Activated T-cell treated with anti-CD3 and anti-CD28 coated beads for 24 hours (primary cell): ENCODE data around the gene ABHD16B.
"Not testable (repeated sequence)": the region's sequence is repeated elsewhere in the genome, so short reads cannot be mapped to it uniquely, and the experiment has no call there.

Experiments used
- DNase-seq: peaks from one replicate; pipeline ENCODE4 v3.0.0-alpha.2; 2020; ENCODE audit warnings: low read depth

ABHD16B gene

DNA sequence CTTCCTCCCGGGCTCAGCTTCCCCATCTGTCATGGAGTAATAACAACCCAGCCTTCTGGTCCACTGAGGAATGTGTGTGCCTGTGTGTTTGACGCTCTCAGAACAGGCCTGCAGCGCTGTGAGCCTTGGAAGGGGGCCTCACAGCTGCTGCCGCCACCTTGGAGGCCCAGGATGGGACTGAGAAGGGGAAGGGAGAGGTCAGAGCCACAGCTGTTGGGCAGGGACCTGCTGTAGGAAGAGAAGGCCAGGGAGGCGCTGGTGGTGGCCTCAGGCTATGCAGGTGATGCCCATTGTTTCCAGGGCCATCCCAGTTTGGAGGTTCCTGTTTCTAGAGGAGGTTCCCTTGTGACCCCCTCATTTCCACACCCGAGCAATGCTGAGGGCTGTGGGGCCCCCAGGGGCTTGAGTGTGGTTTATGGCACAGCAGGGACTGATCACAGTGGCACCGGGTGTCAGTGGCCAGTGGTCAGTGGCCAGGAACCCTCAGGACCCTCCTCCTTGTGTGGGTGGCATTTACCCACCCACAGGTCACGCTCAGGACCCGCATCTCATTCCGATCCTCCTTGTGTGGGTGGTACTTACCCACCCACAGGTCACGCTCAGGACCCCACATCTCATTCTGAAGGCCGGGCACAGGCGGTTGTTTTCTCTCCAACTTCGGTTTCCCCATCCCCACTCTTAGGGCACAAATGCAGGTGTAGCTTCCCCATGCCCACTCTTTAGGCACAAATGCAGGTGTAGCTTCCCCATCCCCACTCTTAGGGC is 17.8 kb downstream of the ABHD16B start:
- no peak for DNase-seq

- not testable (repeated sequence) for DNase-seq
Observed at GRCh38 chr20:63880901-63881300, 19.6 kb downstream of the ABHD16B start.

GRCh38 chr20:63881451-63882226 is 20.3 kb downstream of the ABHD16B start:
- no peak for DNase-seq

DNA sequence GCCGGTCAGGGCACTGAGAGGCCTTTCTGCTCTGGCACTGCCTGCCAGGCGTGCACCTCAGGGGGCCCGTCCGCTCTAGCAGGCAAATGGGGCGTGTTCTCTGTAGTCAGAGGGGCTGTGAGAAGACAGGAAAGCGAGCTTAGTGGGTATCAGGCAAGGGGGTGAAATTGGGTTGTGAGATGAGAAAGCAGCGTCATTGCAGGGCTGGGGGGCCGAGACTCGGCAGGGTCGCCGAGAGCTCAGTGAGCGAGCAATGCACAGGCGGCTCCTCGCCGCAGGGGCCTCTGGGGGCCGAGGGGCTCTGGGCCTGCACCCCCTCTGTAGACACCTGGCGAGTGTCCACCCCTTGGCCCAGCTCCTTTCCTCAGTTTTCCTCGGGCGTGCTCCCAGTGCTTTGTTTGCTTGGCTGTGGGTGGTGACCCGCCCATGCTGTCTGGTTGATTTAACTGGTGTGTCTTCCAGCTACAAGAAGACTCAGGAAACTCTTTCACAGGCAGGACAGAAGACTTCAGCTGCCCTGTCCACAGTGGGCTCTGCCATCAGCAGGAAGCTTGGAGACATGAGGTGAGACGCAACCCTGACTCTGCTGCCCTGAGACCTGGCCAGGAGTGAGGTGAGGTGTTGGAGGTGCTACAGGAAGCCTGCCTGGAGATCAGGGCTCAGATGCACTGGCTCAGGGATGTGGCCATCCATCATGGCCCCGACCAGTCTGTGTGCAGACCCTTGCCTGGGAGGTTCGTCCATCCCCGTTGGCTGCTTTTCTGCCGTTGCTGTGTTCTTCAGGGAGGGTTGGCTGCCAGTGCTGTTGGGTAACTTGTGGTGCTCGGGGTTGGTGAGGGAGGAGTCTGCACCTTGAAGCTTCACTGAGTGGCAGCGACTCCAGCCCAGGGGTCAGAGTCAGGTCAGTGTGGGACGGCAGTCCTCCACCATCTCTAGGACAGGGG is 21.2 kb downstream of the ABHD16B start:
- no peak for DNase-seq

- DNase-seq: no peak
Observed at GRCh38 chr20:63883201-63883593, 21.9 kb downstream of the ABHD16B start.

- DNase-seq: no peak
Observed at GRCh38 chr20:63884506-63885263, 23.4 kb downstream of the ABHD16B start.

- no peak for DNase-seq
Observed at GRCh38 chr20:63885264-63886053, 24.2 kb downstream of the ABHD16B start.

DNA sequence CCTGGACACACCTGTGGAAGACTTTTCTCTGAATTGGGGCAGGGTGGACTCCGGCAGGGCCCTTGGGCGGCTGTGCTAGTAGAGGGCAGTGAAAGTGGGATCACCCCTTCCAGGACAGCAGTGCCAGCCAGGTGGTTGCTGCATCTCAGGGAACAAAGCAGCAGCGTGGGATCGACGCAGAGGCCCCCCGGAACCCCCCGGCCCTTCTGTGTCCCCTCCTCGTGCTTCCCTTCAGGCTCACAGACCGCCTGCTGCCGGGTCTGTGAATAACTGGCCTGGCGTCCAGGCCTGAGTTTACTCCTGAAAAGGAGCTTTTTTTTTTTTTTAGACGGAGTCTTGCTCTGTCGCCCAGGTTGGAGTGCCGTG is 24.7 kb downstream of the ABHD16B start:
- DNase-seq: no peak

DNA sequence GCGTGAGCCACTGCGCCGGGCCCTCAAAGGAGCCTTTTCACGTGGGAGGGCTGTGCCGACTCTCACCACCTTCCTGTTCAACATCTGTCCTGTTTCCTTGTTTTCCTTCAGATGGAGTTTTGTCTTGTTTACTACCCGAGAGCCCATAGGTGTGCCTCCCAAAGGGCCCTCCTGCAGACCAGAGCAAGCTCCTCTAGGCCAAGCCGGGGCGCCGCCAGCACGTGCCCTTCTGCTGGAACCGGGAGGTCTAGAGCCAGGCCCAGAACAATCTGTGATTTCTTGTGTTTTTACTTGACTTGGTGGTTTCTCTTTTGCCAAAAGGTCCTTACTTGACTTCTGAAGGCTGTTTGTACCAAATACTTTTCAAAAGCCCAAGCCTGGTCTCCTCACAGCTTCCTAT is 25.6 kb downstream of the ABHD16B start:
- DNase-seq: no peak

GRCh38 chr20:63889241-63890200 is 28.2 kb downstream of the ABHD16B start:
- no peak for DNase-seq

DNA sequence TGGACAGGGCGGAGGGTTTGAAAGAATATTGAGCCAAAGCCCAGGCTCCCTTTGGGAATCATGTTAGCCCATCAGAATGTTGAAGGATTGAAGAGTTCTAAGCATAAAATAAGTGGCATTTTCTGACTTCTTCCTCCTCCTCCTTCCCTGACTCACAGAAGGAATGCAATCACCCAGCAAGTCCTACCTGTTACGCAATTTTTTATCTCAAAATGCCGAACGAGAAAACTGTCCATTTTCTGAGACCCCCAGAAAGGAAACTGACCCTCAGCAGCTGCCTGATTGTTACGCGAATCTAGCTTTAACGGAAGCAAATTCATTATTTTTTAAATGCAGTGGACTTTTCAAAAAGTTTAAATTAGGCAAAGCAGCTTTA is 28.9 kb downstream of the ABHD16B start:
- no peak for DNase-seq

DNA sequence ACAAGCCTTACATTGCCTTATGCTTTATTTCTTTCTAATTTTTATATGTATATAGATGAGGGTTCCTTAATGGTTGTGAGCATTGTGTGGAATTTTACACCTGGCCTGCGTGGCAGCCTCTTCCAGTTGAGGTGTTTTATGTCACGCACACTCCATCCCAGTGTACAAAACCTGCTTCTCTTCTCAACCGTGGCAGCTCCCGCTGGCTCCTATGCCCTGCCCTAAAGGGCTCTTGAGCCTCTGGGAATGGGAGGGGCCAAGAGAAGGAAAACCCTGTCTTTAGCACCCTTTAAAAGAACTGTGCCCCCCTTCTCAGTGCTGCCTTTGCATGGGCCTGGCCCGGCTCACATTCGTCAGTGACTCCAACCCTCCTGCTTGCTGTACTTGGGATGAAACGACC is 29.3 kb downstream of the ABHD16B start:
- DNase-seq: no peak

GRCh38 chr20:63891061-63892002 is 30.0 kb downstream of the ABHD16B start:
- DNase-seq: no peak

GRCh38 chr20:63892402-63892801 is 31.1 kb downstream of the ABHD16B start:
- DNase-seq: no peak

GRCh38 chr20:63893999-63894357 is 32.7 kb downstream of the ABHD16B start:
- no peak for DNase-seq

GRCh38 chr20:63894358-63895201 is 33.3 kb downstream of the ABHD16B start, which contains the start of gene DNAJC5:
Gene DNAJC5, plus strand, starts transcription at chr20:63895126. Its CDS starts 33,220 bp downstream, at chr20:63928346.
- DNase-seq: peak; percentile 94

DNA sequence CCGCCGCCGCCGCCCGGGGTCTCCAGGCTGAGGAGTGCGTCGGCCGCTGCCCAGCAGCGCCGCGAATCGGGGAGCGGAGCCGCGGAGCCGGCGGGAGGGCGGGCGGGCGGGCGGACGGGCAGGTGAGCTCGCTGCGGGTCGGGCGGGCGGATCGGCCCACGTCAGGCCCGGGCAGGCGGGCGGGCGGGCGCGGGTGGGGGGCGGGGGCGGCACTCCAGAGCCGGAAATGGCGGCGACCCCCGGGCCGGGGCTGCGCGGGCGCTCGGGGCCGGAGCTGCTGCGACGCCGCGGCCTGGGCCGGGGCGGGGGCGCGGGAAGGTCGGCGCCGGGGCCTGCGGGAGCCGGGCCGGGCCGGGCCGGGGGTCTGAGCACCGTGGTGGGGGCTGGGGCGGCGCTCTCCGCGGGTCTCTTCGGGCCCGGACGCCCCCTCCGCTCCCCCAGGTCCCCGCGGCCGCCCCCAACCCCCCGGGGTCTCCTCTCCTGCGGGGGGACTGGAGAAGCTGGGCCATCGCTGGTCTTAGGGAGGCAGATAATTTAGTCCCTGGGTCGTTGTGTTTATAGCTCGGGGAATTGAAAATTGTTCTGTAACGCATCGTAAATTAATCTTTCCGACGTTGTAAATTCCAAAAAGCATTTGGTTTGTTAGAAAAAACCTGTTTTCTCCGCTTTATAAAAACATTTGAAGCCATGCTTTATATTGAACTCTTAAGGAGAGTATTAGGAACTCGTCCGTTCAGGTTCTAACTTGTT is 34.1 kb downstream of the ABHD16B start:
- DNase-seq: no peak
